Stimulated activated CD4-positive, alpha-beta T cell treated with anti-CD3 and anti-CD28 coated beads, Interleukin-15, amount 100 ng/mL, for 1 hour (primary cell): ENCODE data around the gene MEIOB.
"Not testable (repeated sequence)": the region's sequence is repeated elsewhere in the genome, so short reads cannot be mapped to it uniquely, and the experiment has no call there.

ENCODE experiments used
- DNase-seq, 2 donors: peaks; one replicate each; pipeline ENCODE4 v3.0.0-alpha.2; 2020; ENCODE audit warnings: low read depth in 1 of 2, low spot score in 1 of 2

Gene MEIOB

DNA sequence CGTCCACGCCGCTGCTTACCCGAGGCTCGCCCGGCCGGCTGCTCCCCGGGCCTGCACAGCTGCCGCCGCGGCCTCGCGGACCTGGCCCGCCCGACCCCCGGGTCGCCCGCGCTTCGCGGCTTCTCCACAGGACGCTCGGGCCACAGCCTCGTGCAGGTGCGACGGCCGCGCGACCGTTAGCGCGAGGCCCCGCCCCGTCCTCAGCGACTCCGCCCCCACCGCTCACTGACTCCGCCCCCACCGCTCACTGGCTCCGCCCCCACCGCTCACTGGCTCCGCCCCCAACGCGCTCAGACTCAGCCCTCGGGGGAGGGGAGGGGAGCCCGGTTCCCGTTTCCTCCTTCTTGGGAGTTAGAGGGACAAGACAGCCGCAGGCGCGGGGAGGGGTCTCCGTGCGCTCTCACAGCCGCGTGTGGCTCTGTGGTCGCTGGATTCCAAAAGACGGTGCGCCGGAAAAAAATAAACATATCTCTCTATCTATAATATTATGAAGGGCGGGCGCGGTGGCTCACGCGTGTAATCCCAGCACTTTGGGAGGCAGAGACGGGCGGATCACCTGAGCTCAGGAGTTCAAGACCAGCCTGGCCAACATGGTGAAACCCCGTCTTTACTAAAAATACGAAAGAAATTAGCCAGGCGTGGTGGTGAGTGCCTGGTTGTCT lies at the start of gene MEIOB:
MEIOB (minus strand) TSS at position 191 of the 662 bp plus-strand sequence. CDS start 3,989 bp downstream, outside the sequence.
- DNase-seq, result peak in 1 of 2 donors; percentile 18

DNA sequence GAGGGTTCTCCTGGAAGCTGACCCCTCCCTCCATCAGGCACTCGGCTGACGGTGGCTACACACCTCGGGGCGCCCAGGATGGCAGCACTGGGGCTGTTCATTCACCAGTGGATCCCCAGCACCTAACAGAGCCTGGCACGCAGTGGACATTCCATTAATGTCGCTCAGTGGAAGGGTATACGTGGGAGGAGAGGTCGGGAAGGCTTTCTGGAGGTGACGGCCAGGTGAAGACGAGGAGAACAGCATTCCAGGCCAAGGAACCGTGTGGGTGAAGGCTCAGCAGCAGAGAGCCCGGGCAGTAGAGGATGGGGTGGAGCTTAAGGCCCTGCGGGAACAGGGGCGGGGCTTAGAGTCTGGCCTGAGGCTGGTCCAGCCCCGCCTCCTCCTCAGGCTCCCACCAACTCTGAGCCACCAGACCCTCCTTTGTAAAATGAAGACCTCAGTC lies 48.8 kb upstream of the MEIOB start:
- DNase-seq, result no peak

DNA sequence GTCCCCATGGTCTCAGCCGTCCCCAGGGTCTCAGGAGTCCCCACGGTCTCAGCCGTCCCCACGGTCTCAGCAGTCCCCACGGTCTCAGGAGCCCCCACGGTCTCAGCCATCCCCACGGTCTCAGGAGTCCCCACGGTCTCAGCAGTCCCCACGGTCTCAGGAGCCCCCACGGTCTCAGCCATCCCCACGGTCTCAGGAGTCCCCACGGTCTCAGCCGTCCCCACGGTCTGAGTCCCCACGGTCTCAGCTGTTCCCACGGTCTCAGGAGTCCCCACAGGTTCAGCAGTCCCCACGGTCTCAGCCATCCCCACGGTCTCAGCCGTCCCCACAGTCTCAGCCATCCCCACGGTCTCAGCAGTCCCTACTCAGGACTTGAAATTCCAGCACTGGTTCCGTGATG lies 48.2 kb upstream of the MEIOB start:
- DNase-seq, result not testable (repeated sequence)

DNA sequence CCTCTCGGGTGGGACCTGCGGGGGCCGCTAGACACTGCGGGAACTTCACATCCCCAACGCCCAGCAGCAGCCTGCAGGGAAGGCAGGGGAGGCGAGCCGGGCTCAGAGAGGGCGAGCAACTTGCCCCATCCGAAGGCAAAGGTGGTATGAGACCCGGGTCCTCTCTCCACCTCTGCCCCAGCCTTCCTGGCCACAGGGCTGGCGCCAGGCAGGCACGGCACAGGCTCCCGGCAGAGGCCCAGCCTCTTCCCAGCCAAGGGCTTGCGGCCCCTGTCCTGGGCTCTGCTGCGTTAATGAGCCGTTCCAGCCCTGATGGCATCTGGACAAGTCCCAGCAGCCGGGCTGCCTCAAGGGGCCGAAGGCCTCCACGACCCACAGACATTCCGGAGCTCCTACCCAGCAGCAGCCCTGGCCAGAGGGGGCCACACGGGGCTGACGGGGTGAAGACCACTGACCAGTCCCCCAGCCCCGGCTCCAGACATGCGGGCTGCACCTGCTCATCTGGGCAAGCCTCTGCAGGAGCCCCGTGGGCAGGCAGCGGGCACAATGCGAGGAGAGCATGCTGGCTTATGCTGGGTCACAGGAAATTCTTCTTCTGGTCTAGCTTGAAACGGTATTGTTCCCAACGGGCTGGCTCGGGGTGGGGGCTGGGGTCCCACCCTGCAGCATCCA lies 47.5 kb upstream of the MEIOB start:
- DNase-seq, result no peak

DNA sequence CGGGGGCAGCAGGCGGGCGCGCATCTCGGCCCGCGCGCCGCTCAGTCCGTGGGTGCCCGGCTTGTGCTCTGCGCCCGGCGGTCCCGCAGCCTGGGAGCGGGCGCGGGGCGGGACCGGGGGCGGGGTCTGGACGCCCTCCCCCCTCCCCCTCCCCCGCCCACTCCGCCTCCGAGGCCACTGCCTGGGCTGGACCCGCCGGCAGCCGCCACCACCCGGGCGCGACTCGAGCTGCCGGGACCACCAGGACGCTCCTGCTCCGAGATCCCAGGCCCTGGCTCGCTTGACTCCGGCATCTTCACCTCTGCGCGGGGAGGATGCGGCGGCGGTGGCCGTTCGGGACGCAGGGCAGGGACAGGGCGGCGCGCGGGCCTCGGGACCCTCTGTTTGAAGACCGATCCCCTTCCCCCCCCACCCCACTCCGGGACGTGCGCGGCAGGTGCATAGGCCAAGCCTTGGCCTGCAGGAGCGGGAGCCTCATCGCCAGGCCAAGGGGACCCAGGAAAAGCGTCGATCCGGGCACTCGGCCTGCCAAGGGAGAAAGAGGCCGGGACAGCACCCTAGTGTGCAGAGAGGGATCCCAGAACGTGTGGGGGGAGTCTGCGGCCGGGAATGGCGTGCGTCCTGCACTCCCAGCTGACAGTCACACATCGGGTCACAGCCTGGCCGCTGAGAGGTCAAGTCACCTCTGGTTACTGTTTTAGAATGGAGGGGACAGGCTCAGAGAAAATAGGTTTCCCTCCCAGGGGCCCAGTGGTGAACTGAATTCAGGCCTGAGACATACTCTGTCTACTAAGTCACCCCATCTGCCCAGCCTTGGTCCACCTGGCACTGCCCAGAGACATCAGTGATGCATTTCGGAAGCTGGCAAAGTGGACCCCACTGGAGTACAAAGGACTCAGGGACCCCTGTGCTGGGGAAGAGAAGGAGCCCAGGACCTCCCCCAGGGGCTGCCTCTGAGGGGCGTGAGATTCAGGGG lies 46.7 kb upstream of the MEIOB start, which contains the start of gene HS3ST6:
HS3ST6 (minus strand) TSS at position 65 of the 976 bp plus-strand sequence. CDS start 92 bp downstream, outside the sequence.
- DNase-seq, result no peak

DNA sequence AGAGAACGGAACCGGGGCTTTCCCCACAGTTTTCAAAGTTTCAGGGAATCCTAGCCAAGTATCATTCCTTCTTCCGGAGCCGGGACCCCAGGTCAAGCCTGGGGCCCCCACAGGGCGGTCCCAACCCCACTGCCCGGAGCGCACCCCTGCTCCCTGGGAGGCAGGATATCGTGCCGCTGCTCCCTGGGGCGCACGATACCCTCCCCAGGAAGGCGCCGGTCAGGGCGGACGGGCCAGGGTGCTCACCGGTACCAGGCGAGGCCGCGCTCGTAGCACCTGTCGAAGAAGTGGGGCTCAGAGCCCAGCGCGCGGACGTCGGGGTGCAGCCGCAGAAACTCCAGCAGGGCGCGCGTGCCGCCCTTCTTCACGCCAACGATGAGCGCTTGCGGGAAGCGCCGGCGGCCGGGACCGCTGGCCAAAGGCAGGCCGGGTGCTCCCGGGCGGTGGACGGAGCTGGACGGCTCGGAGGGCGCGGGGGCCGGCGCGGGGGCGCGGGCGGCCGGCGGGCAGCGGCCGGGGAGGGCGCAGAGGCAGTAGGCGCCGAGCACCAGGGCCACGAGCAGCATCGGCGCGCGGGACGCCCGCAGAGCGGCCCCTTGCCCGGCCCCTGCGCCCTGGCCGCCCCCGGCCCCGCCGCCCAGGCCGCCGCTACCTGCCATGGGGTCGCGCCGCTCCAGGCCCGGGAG lies 45.8 kb upstream of the MEIOB start:
- DNase-seq, result no peak

- DNase-seq, result no peak
Observed at GRCh38 chr16:1917056-1917664, 45.2 kb upstream of the MEIOB start.

- no peak for DNase-seq
Observed at GRCh38 chr16:1916640-1916990, 44.7 kb upstream of the MEIOB start.

GRCh38 chr16:1915732-1916639 lies 44.0 kb upstream of the MEIOB start:
- DNase-seq, result no peak

GRCh38 chr16:1914988-1915387 lies 43.0 kb upstream of the MEIOB start:
- no peak for DNase-seq

GRCh38 chr16:1914084-1914608 lies 42.2 kb upstream of the MEIOB start:
- DNase-seq, result no peak

DNA sequence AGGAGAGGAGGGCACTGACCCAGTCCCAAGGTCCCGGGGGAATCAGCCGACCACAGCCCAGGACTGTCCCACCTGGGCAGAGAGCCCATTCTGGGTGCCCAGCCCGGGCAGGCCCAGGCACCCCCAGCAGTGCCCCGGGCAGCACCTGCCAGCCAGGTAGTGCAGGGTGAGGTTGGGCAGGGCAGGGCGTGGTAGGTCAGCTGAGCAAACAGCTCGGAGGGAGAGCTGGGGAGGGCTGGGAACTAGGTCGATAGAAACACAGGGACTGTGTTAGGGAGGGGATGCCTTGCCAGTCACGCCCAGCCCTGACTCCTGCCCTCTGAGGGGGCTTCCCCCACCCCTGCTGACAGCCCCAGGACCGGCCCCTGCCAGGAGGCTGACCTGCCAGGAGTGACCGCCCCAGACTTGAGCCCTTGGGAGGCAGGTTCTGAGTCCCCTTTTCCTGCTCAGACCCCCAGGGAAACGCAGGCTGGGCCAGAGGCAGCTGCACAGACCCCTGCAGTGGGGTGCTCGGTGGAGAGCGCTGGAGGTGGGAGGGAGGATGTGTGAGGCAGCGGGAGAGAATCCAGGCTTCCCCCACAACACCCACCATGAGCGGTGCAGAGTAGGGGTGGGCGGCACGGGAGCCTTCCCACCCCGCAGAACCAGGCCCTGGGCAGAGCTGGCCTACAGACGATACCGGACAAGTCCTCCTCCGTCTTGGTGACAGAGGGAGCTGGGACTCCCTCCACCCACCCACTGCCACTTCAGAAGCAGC lies 41.5 kb upstream of the MEIOB start:
- DNase-seq, result no peak

GRCh38 chr16:1912215-1912543 lies 40.2 kb upstream of the MEIOB start:
- DNase-seq, result no peak

- no peak for DNase-seq
Observed at GRCh38 chr16:1911467-1912214, 39.7 kb upstream of the MEIOB start.

GRCh38 chr16:1909561-1910231 lies 37.7 kb upstream of the MEIOB start:
- DNase-seq, result no peak

- DNase-seq, result no peak
Observed at GRCh38 chr16:1908983-1909382, 37.0 kb upstream of the MEIOB start.

DNA sequence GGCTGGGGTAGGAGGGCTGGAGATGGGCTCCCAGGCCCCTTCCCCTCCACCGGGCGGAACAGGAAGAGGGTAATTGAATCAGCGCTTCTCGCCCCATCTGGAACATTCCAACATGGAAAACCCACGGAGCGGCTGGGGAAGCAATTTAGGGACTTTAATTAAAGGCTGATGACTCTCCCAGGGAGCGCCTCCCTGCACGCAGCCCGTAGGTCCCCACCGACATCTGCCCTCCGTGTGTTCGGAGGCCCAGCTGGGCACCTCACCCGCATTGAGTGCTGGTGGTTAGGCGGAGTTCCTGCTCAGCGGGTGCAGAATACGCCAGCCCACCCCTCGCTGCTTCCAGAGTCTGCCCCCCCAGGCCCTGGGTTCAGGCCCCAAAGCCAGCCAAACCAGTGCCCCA lies 36.2 kb upstream of the MEIOB start:
- DNase-seq, result no peak
